Bone marrow (tissue), 2 donors: ENCODE results near the gene EFEMP1.
"Not testable (repeated sequence)": the region's sequence is repeated elsewhere in the genome, so short reads cannot be mapped to it uniquely, and the experiment has no call there.

Experiments
- DNase-seq, 2 donors: peaks; one replicate each; lab custom pipeline; 2025; lab: John Stamatoyannopoulos, UW

Gene EFEMP1

DNA sequence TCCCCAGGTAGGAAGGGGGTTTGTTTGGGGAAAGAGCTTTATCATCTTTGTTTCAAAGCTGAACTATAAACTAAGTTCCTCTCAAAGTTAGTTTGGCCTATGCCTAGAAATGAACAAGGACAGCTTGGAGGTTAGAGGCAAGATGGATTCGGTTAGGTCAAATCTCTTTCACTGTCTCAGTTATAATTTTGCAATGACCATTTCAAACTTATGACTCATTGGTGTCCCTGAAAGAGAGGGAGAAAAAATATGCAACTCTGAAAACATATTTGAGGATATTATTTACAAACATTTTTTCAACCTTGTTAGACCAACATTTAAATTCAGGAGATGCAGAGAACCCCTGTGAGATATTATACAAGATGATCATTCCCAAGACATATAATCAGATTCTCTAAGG lies 95.7 kb downstream of the EFEMP1 start:
- no peak for DNase-seq

DNA sequence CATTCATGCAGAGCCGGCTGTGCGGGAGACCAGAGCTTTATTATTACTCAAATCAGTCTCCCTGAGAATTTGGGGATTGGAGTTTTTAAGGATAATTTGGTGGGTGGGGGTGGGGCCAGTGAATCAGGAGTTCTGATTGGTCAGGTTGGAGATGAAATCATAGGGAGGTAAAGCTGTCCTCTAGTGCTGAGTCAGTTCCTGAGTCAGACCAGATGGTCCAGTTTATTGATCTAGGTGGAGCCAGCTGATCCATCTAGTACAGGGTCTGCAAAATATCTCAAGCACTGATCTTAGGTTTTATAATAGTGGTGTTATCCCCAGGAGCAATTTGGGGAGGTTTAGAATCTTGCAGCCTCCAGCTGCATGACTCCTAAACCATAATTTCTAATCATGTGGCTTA lies 96.2 kb downstream of the EFEMP1 start:
- DNase-seq = not testable (repeated sequence)

DNA sequence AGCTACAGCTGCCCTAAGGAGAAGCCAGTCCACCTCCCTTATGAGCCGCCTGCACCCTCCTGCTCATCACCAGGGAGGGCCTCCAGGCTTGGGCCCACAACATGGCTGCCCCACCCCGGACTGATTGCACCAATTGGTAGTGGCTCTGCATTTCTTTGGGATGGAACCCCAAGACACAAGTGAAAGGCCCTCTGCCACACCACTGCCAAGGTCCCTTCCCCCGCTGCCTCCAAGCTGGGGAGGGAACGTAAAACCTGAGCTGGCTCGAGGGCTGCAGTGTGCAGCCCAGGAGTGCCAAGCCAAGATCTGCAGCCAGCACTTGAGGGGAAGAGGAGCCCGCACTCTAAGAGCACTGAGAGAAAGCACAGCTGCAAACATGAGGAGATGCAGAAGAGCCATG lies 97.3 kb downstream of the EFEMP1 start:
- no peak for DNase-seq

DNA sequence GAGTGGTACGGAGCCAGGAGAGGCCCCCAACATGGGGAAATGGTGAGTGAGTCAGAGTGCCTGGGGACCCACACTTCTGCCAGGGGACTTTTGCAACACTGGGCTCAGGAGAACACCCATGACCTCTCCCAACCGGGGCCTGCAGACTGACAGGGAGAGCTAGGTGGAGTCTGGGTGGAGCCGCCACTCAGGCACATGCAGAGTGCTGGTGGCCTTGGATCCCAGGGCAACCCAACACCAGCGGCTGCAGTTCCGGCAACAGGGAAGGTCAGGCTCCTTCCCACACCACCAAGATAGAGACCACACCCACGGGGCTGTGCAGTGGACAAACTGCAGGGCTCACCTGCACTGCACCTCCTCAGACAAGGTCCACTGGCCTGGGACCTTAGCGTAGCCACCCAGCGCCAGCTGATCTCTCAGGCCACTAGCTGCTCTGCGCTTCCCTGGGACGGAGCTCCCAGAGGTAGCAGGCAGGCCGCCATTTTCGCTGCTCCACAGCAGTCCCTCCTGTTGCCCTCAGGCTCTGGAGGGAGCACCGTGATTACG lies 99.0 kb downstream of the EFEMP1 start:
- DNase-seq = no peak
